ENCODE results near the gene TRAF5. TPM values are rescaled to one million over a fixed set of nuclear protein-coding genes. Genes with fewer than 3 reads are reported as not detected.

The TRAF5 gene
- total RNA-seq, 1 donor from 2014 or later, result 36.3 TPM

DNA sequence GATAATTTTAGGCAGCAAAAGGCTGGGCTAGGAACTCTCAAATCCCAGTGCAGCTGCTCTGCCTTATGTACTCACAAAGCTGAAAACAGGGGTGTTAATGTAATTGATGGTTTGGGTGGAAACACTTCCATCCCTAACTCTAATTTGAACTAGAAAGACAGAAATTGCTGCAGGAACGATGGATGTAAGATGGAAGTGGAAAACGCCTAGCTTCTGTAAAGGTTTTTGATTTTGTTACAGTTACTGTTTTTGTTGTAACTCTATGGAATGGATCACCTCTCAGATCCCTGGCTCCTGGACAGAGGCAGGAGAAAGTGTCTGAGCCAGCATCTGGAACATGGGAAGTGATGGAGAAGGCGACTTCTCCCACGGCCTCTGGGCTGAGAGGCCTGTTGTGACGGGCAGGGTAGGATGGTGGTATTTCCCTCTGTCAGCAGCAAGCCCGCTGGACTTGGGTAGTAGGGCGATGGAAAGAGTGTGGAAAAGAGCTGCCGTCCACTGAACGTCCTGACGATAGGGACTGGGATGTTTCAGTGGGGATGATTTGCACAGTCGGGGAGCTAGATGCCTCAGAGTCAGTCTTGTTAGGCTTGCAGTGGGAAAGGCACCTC is 1.6 kb downstream of the TRAF5 start:
- no peak for DNase-seq (ENCODE audit: low spot score)

DNA sequence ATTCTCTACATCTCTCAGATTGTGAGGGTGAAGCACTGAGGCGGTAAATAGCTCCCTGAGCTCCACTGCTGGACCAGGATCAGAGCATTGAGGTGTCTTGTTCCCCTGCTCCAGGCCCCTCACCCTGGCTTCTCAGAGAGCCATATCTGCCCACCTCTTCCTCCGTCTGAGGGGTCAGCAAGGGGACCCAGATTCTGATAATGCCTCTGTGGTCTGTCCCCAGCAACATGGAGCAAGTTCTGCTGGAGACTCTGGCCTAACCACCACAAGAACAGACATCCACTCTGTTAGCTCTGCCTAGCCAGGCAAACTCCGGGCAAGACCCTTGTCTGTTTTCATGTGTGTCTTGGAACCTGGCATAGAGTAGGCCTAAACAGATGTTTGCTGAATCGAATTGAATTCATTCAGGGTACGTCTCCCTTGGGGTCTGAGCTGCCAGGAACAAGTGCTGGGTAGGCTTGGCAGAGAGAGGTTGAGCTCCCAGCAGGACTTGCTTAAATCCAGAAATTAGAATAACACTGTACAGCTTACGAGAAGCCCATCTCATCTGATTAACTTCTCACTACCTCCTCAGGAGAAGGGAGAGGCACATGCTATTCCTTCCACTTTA is 2.3 kb downstream of the TRAF5 start:
- DNase-seq (ENCODE audit: low spot score), result no peak

DNA sequence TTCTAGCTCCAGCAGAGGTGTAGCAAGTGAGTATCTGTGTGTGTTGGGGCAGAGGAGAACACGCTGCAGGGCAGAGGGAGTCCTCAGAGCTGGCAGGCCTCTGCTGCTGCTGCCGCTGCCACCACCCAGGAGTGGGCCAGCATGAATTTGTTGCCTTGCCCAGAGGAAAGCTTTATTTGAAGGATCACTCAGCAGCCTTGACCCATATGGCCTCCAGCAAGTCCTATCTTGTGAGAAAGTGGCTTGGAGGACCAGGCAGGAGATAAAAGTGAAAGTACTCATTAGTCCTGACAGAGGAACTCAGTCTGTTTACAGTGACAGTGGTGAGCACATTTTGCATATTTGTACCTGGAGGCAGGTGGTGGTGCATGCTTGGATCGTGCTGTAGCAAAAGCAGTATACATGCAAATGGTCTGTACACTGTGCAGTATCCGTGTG is 3.1 kb downstream of the TRAF5 start:
- no peak for DNase-seq (ENCODE audit: low spot score)

DNA sequence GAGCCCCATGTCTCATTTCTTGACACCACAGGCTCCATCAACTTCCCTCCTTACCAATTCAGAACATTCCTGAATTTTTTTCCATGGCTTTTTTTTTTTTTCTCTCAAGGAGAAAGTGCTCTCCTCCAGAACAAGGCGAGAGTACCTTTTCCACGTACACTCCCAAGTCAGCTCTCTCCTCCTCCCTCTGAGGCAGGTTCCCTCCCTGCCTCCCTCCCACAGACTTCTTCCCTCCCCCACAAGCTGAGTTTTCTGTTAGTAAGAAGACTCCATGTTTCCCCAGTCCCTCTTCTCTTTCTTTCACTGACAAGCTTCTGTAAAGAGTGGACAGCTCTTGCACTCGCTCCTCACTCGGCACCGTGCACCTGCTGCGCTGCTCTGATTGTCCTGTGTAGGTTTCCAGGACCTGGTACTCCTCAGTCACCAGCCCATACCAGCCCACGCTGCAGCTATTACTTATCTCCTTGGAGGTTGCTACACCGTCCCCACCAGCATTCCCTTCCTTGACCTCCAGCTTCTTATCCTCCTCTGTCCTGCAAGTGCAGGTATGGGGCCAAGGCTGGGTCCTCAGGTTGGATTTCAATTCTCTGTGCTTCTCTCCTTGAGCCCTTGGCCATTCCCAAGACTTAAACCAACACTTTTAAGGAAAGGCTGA is 3.8 kb downstream of the TRAF5 start:
- no peak for DNase-seq (ENCODE audit: low spot score)

DNA sequence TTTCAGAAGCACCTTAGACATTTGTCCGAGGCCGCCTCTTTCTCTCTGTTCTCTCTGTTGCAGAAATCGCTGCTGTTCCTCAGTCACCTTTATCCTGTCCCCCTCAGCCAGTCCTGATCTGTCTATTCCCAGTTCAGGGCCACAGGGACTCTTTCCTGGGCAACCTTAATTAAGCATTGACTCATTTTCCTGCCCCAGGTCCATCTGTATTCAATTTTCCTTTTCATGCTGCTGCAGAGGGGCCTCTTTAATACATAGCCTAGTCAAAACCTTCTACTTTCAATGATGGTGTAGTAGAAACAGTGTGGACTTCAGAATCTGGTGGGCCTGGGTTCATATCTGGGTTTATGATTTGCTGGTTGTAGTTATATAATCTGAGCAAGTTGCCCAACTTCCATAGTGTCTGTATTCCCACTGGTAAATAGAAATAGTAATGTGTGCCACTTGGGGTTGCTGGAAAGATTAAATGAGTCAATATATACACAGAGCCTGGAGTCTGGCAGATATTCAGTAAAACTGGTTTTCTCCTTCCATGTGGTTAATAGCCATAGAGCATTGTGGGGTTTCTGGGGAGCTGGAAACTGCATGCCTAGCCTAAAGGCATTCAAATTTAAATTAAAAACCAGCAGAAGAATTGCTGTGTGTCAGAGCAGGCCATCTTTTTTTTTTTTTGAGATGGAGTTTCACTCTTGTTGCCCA is 4.5 kb downstream of the TRAF5 start:
- no peak for DNase-seq (ENCODE audit: low spot score)

DNA sequence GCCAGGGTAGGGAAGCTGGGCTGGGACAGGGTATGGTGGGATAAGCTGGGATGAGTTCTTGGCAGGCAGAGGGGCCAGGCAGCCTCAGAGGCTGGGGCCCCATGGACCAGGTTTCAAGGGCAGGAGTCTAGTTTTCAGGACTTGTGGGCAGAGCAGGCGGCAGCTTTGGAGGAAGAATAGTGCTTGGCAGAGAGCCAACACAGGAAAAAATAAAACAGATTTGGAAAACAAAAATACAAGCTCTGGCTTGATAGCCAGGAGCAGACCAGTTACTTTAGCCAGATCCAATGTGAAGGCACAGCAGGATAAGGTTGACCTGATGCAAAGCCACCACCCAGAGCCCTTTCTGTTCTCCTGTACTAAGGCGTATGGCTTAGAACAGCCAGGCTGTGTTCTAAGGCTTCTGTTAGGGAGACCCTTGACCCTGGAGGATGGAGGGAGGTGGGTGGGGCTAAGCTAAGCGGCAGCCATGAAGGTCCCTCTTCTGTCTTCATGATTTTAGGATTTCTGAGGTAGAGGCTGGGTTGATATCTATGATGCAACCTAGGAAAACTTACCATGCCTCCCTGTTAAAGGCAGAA is 5.5 kb downstream of the TRAF5 start:
- DNase-seq (ENCODE audit: low spot score), result no peak

DNA sequence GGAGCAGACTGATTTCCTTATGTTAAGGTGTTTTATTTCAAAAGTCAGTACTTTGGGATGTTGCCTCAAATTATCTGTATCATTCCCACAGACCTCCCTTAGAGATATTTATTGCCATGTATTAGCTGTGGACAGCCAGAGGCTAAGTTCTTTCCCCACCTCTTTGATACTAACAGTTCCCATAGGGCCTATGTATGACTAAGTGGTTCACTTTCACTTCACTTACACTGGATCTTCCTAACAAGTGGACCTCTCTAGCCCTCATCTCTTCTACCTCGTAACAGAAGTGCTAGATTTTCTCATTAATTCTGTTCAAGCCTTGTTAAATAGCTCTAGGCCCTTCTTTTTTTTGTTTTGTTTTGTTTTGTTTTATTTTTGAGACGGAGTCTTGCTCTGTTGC is 6.2 kb downstream of the TRAF5 start:
- DNase-seq (ENCODE audit: low spot score), result no peak

DNA sequence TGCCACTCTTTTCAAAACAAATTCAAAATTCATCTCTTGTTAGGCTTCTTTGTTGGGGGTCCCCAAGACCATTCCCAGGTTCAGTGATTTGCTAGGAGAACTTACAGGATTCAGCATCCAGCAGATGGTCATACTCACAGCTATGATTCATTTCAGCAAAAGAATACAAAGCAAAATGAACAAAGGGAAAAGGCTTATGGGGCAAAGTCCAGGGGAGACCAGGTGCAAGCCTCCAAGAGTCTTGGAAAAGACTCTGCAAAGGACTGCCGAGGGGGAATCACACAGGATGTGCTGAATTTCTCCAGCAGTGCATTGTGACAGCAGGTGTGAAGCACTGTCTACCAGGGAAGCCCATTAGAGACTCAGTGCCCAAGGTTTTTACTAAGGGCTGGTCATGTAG is 7.3 kb downstream of the TRAF5 start:
- DNase-seq (ENCODE audit: low spot score), result no peak

DNA sequence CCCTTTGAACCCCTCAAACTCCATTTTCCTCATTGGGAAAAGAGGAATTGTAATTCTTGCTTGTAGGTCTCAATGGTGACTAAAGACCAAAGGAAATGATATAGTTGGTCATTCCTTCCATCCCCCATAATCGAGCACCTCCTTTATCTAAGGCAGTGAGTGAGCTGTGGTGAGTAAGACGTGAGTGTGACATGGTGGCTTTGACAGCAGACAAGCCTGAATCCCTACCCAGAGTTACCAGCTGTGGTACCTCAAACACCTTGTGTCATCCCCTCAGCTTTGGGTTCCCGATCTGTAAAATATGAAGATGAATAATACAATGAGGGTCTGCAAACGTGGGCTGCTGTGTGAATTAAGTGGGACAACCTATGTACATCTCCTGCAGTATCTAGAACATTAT is 8.4 kb downstream of the TRAF5 start:
- DNase-seq (ENCODE audit: low spot score), result no peak

DNA sequence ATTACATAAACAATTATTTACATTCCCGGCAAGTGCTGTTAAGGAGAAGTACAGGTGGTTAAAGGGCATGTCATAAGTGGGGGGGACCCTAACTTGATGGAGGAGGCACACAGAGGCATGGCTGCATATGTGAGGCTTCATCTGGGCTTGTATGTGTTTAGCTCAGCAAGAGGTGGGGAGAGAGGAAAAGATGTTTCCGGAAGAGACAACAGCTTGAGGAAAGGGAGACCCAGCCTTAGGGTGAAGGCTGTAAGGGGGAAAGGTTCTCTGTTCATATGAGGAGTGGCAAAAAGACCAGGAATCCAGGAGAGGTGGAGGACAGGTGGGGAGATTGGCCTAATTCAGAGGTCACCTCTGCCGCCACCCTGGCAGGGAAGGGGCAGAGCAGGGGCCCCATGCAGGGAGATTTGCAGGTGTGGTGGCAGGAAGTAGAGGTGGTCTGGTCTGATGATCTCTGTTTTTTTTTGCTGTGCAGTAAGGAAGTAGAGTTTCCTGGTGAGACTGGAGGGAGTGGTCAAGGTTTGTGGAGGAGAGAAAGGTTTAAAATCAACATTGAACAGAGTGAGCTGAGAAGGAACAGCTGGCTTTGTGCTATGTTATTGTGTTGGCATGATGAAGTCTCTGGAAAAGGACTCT is 9.0 kb downstream of the TRAF5 start:
- no peak for DNase-seq (ENCODE audit: low spot score)

DNA sequence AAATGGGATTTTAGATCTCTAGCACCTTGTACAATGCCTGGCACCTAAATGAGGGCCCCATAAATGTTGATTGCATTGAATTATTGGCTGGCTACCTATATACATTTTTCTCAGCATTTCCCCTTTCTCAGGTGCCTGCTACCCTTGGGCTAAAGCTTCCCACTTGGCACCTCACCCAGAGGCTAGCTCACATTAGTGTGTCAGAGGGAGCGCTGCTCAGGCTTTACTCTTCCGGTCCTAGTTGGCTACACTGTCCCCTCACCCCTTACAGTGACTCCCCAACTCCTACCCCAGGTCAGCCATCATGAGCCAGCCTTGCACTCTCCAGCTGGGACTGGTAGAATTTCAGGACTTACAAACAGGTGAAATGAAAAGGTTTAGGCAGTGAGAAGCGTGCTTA is 9.5 kb downstream of the TRAF5 start:
- no peak for DNase-seq (ENCODE audit: low spot score)

DNA sequence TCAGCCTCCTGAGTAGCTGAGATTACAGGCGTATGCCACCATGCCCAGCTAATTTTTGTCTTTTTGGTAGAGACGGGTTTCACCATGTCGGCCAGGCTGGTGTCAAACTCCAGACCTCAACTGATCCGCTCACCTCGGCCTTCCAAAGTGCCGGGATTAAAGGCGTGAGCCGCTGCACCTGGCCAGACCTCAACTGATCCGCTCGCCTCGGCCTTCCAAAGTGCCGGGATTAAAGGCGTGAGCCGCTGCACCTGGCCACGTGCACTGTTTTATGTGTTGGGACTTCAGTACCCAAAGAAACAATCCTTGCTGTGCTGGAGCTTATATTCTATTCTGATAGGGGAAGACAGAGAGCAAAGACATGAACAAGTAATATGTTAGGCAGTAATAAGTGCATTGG is 10.1 kb downstream of the TRAF5 start:
- no peak for DNase-seq (ENCODE audit: low spot score)

DNA sequence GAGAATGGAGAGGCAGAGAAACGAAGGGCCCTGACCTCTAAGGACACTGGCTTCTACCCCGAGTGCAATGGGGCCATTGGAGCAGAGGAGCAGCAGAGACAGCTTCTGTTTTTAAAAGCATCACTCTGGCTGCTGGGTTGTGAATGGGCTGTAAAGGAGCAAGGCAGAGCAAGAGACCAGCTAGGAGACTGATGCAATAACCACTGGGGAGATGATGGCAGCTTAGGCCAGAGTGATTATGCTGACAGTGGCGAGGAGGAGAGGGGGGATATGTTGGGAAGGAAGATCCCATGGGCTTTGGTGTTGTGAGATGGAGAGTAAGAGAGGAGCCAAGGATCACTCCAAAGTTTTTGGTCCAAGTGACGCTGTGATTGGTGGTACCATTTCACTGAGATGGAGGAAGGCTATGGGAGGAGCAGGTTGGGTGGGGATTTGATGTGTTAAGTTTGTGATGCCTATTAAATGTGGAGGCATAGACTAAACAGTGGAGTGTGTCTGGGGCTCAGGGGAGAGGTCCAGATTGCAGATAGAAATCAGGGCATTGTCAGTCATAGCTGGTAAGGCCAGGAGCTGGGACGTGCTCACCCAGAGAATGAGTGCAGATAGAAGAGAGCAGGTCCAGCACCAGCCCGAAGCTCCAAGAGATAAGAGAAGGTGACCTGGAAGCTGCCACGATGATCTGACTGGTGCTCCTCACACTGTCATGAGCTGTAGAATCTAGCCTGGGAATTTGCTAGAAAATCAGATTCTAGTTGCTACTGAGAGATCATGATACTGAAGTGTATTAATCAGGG is 11.0 kb downstream of the TRAF5 start:
- DNase-seq (ENCODE audit: low spot score), result no peak

DNA sequence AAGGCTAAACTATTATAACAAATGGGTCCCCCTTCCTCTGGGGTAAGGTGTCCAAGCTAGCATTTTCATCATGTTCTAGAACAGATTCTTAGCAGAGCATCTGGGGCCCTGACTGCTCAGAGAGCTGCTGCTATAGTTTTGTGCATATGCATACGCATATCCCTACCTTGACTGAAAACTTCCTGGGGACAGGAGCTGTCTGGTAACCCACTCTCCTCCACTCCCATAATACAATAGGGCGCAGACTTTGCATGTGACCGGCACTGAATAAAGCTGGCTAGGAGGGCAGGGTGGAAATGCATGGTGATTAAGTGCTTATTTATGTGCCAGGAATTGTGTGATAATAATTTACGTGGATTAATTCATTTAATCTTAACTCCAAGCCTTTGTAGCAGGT is 11.6 kb downstream of the TRAF5 start:
- no peak for DNase-seq (ENCODE audit: low spot score)

DNA sequence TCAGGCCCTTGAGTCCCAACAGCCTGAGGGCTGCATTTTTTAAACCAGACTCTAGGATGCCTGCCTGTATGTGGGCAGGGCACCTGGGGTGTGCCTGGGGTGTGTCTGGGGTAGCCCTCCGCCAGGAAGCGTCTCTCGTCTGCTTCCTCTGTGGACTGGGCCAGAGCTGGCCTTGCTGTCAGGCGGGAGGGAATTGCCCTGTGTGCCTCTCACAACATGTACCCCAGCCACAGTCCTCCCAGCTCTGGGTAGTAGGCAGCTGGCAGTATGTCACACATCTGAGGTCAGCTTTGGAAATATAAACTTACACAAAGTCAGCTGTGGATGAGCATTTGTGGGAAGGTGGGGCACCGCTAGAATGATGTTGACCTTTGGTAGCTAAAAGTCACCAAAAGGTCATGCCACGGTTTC is 13.0 kb downstream of the TRAF5 start:
- DNase-seq (ENCODE audit: low spot score), result no peak

DNA sequence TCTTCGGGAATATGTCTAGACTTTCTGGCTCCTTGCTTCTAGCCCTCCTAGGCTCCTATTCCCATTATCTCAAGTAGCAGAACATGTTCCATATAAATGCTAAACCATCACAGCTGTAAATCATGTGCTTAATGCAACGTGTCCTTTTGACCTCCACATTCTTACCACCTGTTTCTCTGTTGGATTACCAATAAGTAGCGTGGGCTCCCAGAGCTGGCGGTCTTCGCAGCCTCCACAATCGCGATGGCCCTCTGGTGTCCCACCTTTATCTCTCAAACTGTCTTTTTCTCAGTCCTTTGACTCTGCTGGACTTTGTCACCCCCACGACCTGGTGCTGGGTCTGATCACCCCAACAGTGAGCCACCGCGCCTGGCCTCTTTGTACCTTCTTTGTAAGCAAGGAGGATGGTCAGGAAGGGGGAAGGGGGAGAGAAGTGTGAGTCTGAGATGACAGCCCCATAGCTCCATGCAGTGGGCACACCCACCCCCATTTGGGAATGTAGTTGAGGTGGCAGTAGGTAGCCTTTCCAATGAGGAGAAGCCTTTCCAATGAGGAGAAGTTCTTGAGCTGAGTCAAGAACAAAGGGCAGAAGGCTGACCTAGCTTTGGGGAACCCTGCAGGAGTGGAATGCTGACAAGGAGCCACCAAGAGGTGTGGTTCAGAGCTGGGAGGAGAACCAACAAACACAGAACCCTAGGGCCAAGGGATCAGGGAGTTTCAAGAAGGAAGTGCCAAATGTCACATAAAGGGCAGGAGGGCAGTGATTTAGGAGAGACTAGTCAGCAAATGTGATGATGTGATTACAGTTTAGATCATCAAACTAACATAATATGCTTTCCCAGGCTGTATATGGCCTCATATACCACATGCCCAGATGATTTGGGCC is 14.2 kb downstream of the TRAF5 start:
- DNase-seq (ENCODE audit: low spot score), result no peak

DNA sequence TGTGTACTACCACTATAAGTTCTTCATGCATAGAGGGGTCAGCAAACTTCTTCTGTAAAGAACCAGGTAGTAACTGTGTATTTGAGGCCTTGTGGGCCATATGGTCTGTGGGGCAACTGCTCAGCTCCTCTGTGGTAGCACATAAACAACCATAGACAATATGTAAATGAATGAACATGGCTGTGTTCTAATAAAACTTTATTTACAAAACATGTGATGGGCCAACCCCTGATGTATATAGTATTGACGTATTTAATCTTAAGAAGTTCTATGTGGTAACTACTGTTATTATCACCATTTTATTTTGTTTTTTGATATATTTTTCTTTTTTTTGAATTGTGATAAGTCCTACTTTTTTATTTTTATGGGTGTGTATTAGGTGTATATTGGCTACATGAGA is 15.4 kb downstream of the TRAF5 start:
- DNase-seq (ENCODE audit: low spot score), result no peak

DNA sequence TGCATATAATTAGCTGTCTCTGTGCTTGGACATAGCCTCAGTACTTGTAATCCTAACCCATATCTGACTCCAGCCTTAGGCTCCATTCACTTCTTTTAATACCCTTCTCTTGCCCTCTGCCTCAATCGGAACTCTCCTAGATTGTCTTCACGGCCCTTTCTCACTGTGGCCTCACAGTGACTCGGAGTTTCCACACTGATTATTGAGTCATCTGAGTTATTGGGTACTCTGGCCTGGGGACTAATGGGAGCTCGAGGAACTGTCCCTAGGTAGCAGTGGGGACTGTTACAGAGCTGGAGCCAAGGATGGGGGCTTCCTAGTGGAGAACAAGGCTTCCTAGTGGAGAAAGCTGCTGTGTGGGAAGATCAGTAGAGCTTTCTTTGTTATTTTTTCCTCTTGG is 17.0 kb downstream of the TRAF5 start:
- DNase-seq (ENCODE audit: low spot score), result no peak

DNA sequence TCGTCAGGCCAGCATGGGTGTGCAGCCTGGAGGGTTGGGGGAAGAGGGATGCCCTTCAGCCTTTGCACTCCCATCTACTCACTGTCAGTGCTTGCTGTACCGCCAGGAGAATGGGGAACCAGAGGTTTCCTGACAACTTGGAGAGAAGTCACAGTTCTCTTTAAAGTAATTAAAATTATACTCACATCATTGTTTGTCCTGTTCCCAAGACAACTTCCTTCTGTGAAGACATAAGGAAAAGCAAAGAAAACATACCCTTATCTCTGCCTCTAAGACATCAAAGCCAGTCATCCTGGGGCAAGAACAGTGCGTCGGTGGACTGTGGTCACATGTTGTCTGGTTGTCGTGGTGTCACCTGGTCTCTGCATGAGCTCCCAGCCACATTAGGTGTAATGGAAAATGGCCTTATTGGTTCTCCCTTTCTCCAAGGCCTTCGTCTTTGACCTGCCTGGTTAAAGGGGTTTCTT is 17.6 kb downstream of the TRAF5 start:
- DNase-seq (ENCODE audit: low spot score), result no peak

DNA sequence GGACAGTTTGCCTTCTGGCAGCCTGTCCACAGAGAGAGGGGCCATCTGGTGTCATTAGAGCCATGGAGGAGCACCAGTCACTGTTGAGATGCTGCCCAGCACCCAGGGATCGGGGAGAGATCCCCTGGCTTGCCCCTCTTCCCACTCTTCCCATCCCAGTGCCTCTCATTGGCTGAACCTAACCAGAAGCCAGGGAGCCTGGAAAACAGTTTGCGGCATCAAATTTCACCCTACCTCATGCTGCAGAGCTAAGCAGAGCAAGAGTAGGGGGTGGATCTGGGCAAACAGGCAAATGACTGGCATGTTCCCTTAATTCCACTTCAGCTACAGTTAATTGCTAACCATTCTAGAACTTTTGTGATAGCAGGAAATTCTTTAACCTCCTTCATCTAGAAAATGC is 19.1 kb downstream of the TRAF5 start:
- DNase-seq (ENCODE audit: low spot score), result no peak
